K562 (cell line): Measurements from ENCODE around the gene PPP1R12C. TPM values are rescaled to one million over a fixed set of nuclear protein-coding genes. Genes with fewer than 3 reads are reported as not detected.

Experiments
- CEBPG ChIP-seq, 3 experiments: fragments of 200-800 bp in 1 of 3; sonication (Bioruptor generic) in 1 of 3; sonication (generic) in 1 of 3; formaldehyde crosslinking in 1 of 3; IDR thresholded peaks in 2 of 3; conservative IDR thresholded peaks in 1 of 3; 2 replicates each; pipeline versions ENCODE4 v1.6.1 to v1.8.0; 2016 to 2022; ENCODE audit warnings: missing compliant biosample characterization in 2 of 3, missing genetic modification characterization in 2 of 3, mild to moderate bottlenecking in 1 of 3, missing genetic modification reagents in 1 of 3
- CREB1 ChIP-seq, 2 experiments: sonication (generic) in 1 of 2; formaldehyde crosslinking in 1 of 2; IDR thresholded peaks; 2 replicates each; pipeline versions ENCODE4 v1.6.1 to v1.8.0; 2012 to 2022; ENCODE audit warnings: inconsistent platforms in 1 of 2, mild to moderate bottlenecking in 1 of 2, missing genetic modification reagents in 1 of 2, moderate library complexity in 1 of 2
- DLX4 ChIP-seq: fragments of 250-450 bp; sonication (Bioruptor Pico); IDR thresholded peaks from 2 replicates; pipeline ENCODE4 v1.6.1; 2021; ENCODE audit warnings: mild to moderate bottlenecking
- E2F1 ChIP-seq: sonication (generic); formaldehyde crosslinking; IDR thresholded peaks from 2 replicates; pipeline ENCODE4 v1.8.1; 2023; ENCODE audit warnings: mild to moderate bottlenecking, missing genetic modification reagents, moderate library complexity
- KDM1A ChIP-seq, 2 experiments: fragments of 450-650 bp; IDR thresholded peaks; 2 replicates each; pipeline ENCODE4 v1.6.1; 2016; ENCODE audit warnings: mild to moderate bottlenecking in 2 of 2
- MTA2 ChIP-seq: fragments of 450-650 bp; IDR thresholded peaks from 2 replicates; pipeline ENCODE4 v1.6.1; 2016; ENCODE audit warnings: low read depth
- NBN ChIP-seq: fragments of 450-650 bp; IDR thresholded peaks from 2 replicates; pipeline ENCODE4 v1.6.1; 2016; ENCODE audit warnings: low read depth, mild to moderate bottlenecking
- NCOA1 ChIP-seq: fragments of 450-650 bp; IDR thresholded peaks from 2 replicates; pipeline ENCODE4 v1.6.1; 2016; ENCODE audit warnings: low read depth
- NKRF ChIP-seq: fragments of 450-650 bp; IDR thresholded peaks from 2 replicates; pipeline ENCODE4 v1.6.1; 2016; ENCODE audit warnings: borderline replicate concordance
- PCBP2 ChIP-seq: fragments of 200-400 bp; formaldehyde crosslinking; IDR thresholded peaks from 2 replicates; pipeline ENCODE4 v1.6.1; 2018; ENCODE audit warnings: low read length, low read depth, mild to moderate bottlenecking, moderate library complexity; ENCODE audit not compliant: poor library complexity, severe bottlenecking
- RBM14 ChIP-seq: fragments of 200-400 bp; formaldehyde crosslinking; IDR thresholded peaks from 2 replicates; pipeline ENCODE4 v1.6.1; 2018; ENCODE audit warnings: low read depth, mild to moderate bottlenecking, low read length, moderate library complexity, borderline replicate concordance; ENCODE audit not compliant: insufficient read depth
- RNF2 ChIP-seq: sonication (generic); IDR thresholded peaks from 2 replicates; pipeline ENCODE4 v1.6.1; 2016
- RUNX1 ChIP-seq: sonication (generic); IDR thresholded peaks from 2 replicates; pipeline ENCODE4 v1.6.1; 2016; ENCODE audit warnings: antibody characterized with exemption, low read depth
- TRIM24 ChIP-seq, 2 experiments: fragments of 450-650 bp; IDR thresholded peaks; 2 replicates each; pipeline ENCODE4 v1.6.1; 2016
- UBTF ChIP-seq, 2 experiments: IDR thresholded peaks; 2 replicates each; pipeline ENCODE4 v1.6.1; 2012; ENCODE audit warnings: improper control_type of control experiment in 2 of 2, low read depth in 2 of 2, low read length in 2 of 2, borderline replicate concordance in 1 of 2
- XRCC5 ChIP-seq: fragments of 200-400 bp; formaldehyde crosslinking; IDR thresholded peaks from 2 replicates; pipeline ENCODE4 v1.6.1; 2017; ENCODE audit warnings: low read depth, mild to moderate bottlenecking, low read length
- ZBTB33 ChIP-seq: sonication (generic); formaldehyde crosslinking; IDR thresholded peaks from 2 replicates; pipeline ENCODE4 v1.8.1; 2023; ENCODE audit warnings: mild to moderate bottlenecking, missing genetic modification reagents
- ZNF384 ChIP-seq: IDR thresholded peaks from 2 replicates; pipeline ENCODE4 v1.6.1; 2012; ENCODE audit warnings: low read depth, low read length, improper control_type of control experiment
- ZNF717 ChIP-seq: fragments of 250-450 bp; sonication (Bioruptor Pico); IDR thresholded peaks from 2 replicates; pipeline ENCODE4 v1.5.0; 2021
- ZSCAN29 ChIP-seq: fragments of 450-650 bp; IDR thresholded peaks from 2 replicates; pipeline ENCODE4 v1.6.1; 2017
- polyA plus RNA-seq, 8 experiments: library from polyadenylated mRNA; depleted of rRNA in 4 of 8; stranded (reverse) in 5 of 8; unstranded in 3 of 8; fragments of >200 nt; fragmentation: Nextera tagmentation in 2 of 8; fragmentation: Illumina TruSeq in 1 of 8; extraction: Ambion mirVana in 2 of 8; extraction: Trizol in 1 of 8; gene quantifications; 2 replicates each; pipeline versions ENCODE4 v1.2.1 to v1.2.3, GENCODE V29; 2011 to 2014; ENCODE audit warnings: inconsistent platforms in 1 of 8, missing spikeins in 1 of 8
- total RNA-seq, 7 experiments: library from RNA; depleted of rRNA in 6 of 7; stranded (reverse); fragments of >200 nt in 6 of 7; fragmentation: Illumina TruSeq in 2 of 7; extraction: Trizol in 2 of 7; gene quantifications; 2 replicates each; pipeline versions ENCODE4 v1.2.1 to v1.2.3, GENCODE V29; 2011 to 2021; ENCODE audit warnings: low replicate concordance in 1 of 7

Gene PPP1R12C
- total and polyA plus RNA-seq, 9 of the 15 experiments (the other 6 are each of a cell fraction or from before 2014, with no cell fraction given), result 1.8 to 136 (median 33.7) TPM

- TF ChIP-seq ZNF384 (no peak), ZBTB33 (0 out of 2 replicates have a peak, but pooled peaks have one; percentile 15), ZSCAN29 (no peak), UBTF (IDR thresholded peaks at IDR 0.05; ENCODE audit: borderline replicate concordance in 1 of 2, low read depth in 2 of 2, low read length in 2 of 2) (no peak; a peak in 1 of 4 replicates), CEBPG (CRISPR knock-in tag; IDR thresholded peaks at IDR 0.05) (no peak), CEBPG (tag; conservative IDR thresholded peaks at IDR 0.05 in 1 of 2, IDR thresholded peaks at IDR 0.05 in 1 of 2) (no peak), NBN (peak; percentile 81), PCBP2 (no peak), RUNX1 (no peak), RBM14 (no peak), ZNF717 (no peak), TRIM24 (IDR thresholded peaks at IDR 0.05) (peak in 1 of 2 experiments; percentile 11; a peak in 1 of 4 replicates), E2F1 (CRISPR knock-in tag) (no peak), RNF2 (0 out of 2 replicates have a peak, but pooled peaks have one; percentile 33), MTA2 (peak; percentile 29; the same call in 1 of the 2 replicates), CREB1 (IDR thresholded peaks at IDR 0.05) (peak; percentile 9; the same call in 1 of the 2 replicates), CREB1 (CRISPR knock-in tag; IDR thresholded peaks at IDR 0.05) (no peak), XRCC5 (peak; percentile 95), KDM1A (IDR thresholded peaks at IDR 0.05) (peak; percentile 19 to 59; a peak in 1 of 4 replicates), DLX4 (no peak), NKRF (0 out of 2 replicates have a peak, but pooled peaks have one; percentile 40), NCOA1 (no peak)
Observed at GRCh38 chr19:55146078-55146704, 28.8 kb upstream of the PPP1R12C start (continued).
